IPS-15b (cell line): ENCODE measurements around the gene DLGAP3.

Experiments used
- H3K27me3 ChIP-seq: one replicate; pipeline ENCODE4 v1.6.1; 2013; ENCODE audit warnings: low read length; ENCODE audit not compliant: control insufficient read depth, insufficient read depth
- H3K36me3 ChIP-seq: one replicate; pipeline ENCODE4 v1.6.1; 2013; ENCODE audit warnings: low read length; ENCODE audit not compliant: control insufficient read depth, insufficient read depth
- H3K4me1 ChIP-seq: one replicate; pipeline ENCODE4 v1.6.1; 2013; ENCODE audit warnings: mild to moderate bottlenecking, low read length; ENCODE audit not compliant: control insufficient read depth, insufficient read depth
- H3K4me3 ChIP-seq: one replicate; pipeline ENCODE4 v1.5.1; 2013; ENCODE audit warnings: low read depth, low read length
- H3K9ac ChIP-seq: one replicate; pipeline ENCODE4 v1.6.1; 2013; ENCODE audit warnings: low read depth, mild to moderate bottlenecking, low read length
- H3K9me3 ChIP-seq: one replicate; pipeline ENCODE4 v1.6.1; 2013; ENCODE audit warnings: mild to moderate bottlenecking, low read length; ENCODE audit not compliant: control insufficient read depth, insufficient read depth

The DLGAP3 gene

GRCh38 chr1:34915521-34915920, 13.9 kb downstream of the DLGAP3 start:
- Histone ChIP-seq H3K9ac (no peak overlapping the region), H3K27me3 (no peaks in the 10 kb centered on the region), H3K4me3 (no peak overlapping the region), H3K9me3 (no peaks in the 10 kb centered on the region), H3K36me3 (no peaks in the 10 kb centered on the region), H3K4me1 (peaks cover 4% of the 10 kb centered on the region)

- H3K4me1 ChIP-seq, result peaks cover 4% of the 10 kb centered on the region
- H3K36me3 ChIP-seq, result no peaks in the 10 kb centered on the region
- no peaks in the 10 kb centered on the region for H3K9me3 ChIP-seq
- H3K9ac ChIP-seq, result no peak overlapping the region
- no peaks in the 10 kb centered on the region for H3K27me3 ChIP-seq
- no peak overlapping the region for H3K4me3 ChIP-seq
Observed at GRCh38 chr1:34914958-34915357, 14.5 kb downstream of the DLGAP3 start.

GRCh38 chr1:34911465-34911864, 18.0 kb downstream of the DLGAP3 start:
- Histone ChIP-seq H3K36me3 (no peaks in the 10 kb centered on the region), H3K4me3 (no peak overlapping the region), H3K27me3 (no peaks in the 10 kb centered on the region), H3K4me1 (no peaks in the 10 kb centered on the region), H3K9ac (no peak overlapping the region), H3K9me3 (no peaks in the 10 kb centered on the region)

- H3K4me3 ChIP-seq, result no peak overlapping the region
- H3K4me1 ChIP-seq, result no peaks in the 10 kb centered on the region
- no peaks in the 10 kb centered on the region for H3K27me3 ChIP-seq
- no peaks in the 10 kb centered on the region for H3K36me3 ChIP-seq
- no peak overlapping the region for H3K9ac ChIP-seq
- H3K9me3 ChIP-seq, result no peaks in the 10 kb centered on the region
Observed at GRCh38 chr1:34910425-34910824, 19.0 kb downstream of the DLGAP3 start.

GRCh38 chr1:34908369-34908768, 21.1 kb downstream of the DLGAP3 start:
- Histone ChIP-seq H3K27me3 (no peaks in the 10 kb centered on the region), H3K9ac (no peak overlapping the region)

GRCh38 chr1:34907487-34908090, 21.9 kb downstream of the DLGAP3 start:
- Histone ChIP-seq H3K36me3 (no peaks in the 10 kb centered on the region), H3K4me3 (no peak overlapping the region), H3K4me1 (no peaks in the 10 kb centered on the region), H3K9me3 (no peaks in the 10 kb centered on the region), H3K27me3 (no peaks in the 10 kb centered on the region), H3K9ac (no peak overlapping the region)

More at GRCh38 chr1:34908369-34908768, 21.1 kb downstream of the DLGAP3 start:
- Histone ChIP-seq H3K4me3 (no peak overlapping the region), H3K9me3 (no peaks in the 10 kb centered on the region), H3K4me1 (no peaks in the 10 kb centered on the region), H3K36me3 (no peaks in the 10 kb centered on the region)

- Histone ChIP-seq H3K9ac (no peak overlapping the region), H3K36me3 (no peaks in the 10 kb centered on the region), H3K4me1 (no peaks in the 10 kb centered on the region), H3K9me3 (no peaks in the 10 kb centered on the region), H3K4me3 (no peak overlapping the region), H3K27me3 (no peaks in the 10 kb centered on the region)
Observed at GRCh38 chr1:34906756-34907155, 22.7 kb downstream of the DLGAP3 start.

GRCh38 chr1:34906222-34906621, 23.2 kb downstream of the DLGAP3 start:
- Histone ChIP-seq H3K4me1 (no peaks in the 10 kb centered on the region), H3K9ac (no peak overlapping the region), H3K36me3 (no peaks in the 10 kb centered on the region), H3K9me3 (no peaks in the 10 kb centered on the region), H3K4me3 (no peak overlapping the region), H3K27me3 (no peaks in the 10 kb centered on the region)

- Histone ChIP-seq H3K9me3 (no peaks in the 10 kb centered on the region), H3K4me1 (no peaks in the 10 kb centered on the region), H3K36me3 (no peaks in the 10 kb centered on the region), H3K4me3 (no peak overlapping the region), H3K9ac (no peak overlapping the region), H3K27me3 (no peaks in the 10 kb centered on the region)
Observed at GRCh38 chr1:34905098-34905459, 24.4 kb downstream of the DLGAP3 start.

GRCh38 chr1:34904236-34905097, 25.0 kb downstream of the DLGAP3 start:
- no peaks in the 10 kb centered on the region for H3K4me1 ChIP-seq
- H3K9ac ChIP-seq, result no peak overlapping the region
- H3K36me3 ChIP-seq, result no peaks in the 10 kb centered on the region
- no peaks in the 10 kb centered on the region for H3K9me3 ChIP-seq
- H3K27me3 ChIP-seq, result no peaks in the 10 kb centered on the region
- no peak overlapping the region for H3K4me3 ChIP-seq

GRCh38 chr1:34901919-34902318, 27.5 kb downstream of the DLGAP3 start:
- Histone ChIP-seq H3K27me3 (no peaks in the 10 kb centered on the region), H3K36me3 (no peaks in the 10 kb centered on the region), H3K9ac (no peak overlapping the region), H3K4me3 (no peak overlapping the region), H3K4me1 (no peaks in the 10 kb centered on the region), H3K9me3 (no peaks in the 10 kb centered on the region)
